ENCODE data around the gene TANGO2.

The TANGO2 gene

GRCh38 chr22:20112623-20113511, 92.0 kb downstream of the TANGO2 start:
- no peak for TF ChIP-seq CTCF (IDR thresholded peaks at IDR 0.05; ENCODE audit: borderline replicate concordance, control extremely low read depth, extremely low read depth, insufficient read depth, missing control alignments)
- in situ Hi-C loops (cut with MboI; ENCODE audit: low sequenced_read_pairs, unreplicated experiment), result no loop called here
- DNase-seq (ENCODE audit: low spot score), result no peak

- in situ Hi-C loops (cut with MboI; ENCODE audit: low sequenced_read_pairs, unreplicated experiment), result no loop called here
- DNase-seq (ENCODE audit: low spot score), result no peak
- TF ChIP-seq CTCF (IDR thresholded peaks at IDR 0.05; ENCODE audit: borderline replicate concordance, control extremely low read depth, extremely low read depth, insufficient read depth, missing control alignments), result no peak
Observed at GRCh38 chr22:20113551-20114310, 92.8 kb downstream of the TANGO2 start.

- no peak for TF ChIP-seq CTCF (IDR thresholded peaks at IDR 0.05; ENCODE audit: borderline replicate concordance, control extremely low read depth, extremely low read depth, insufficient read depth, missing control alignments)
- in situ Hi-C loops (cut with MboI; ENCODE audit: low sequenced_read_pairs, unreplicated experiment), result no loop called here
Observed at GRCh38 chr22:20114506-20115475, 93.9 kb downstream of the TANGO2 start.

GRCh38 chr22:20115691-20116375, 94.9 kb downstream of the TANGO2 start, which contains the start of gene RANBP1:
Gene RANBP1, plus strand, starts transcription at chr22:20116104. Its CDS starts 81 bp downstream, at chr22:20116185.
- no peak for TF ChIP-seq CTCF (IDR thresholded peaks at IDR 0.05; ENCODE audit: borderline replicate concordance, control extremely low read depth, extremely low read depth, insufficient read depth, missing control alignments)
- no peak for DNase-seq (ENCODE audit: low spot score)
- in situ Hi-C loops (cut with MboI; ENCODE audit: low sequenced_read_pairs, unreplicated experiment), result no loop called here

More at GRCh38 chr22:20114506-20115475, 93.9 kb downstream of the TANGO2 start:
- no peak for DNase-seq (ENCODE audit: low spot score)

- TF ChIP-seq CTCF (IDR thresholded peaks at IDR 0.05; ENCODE audit: borderline replicate concordance, control extremely low read depth, extremely low read depth, insufficient read depth, missing control alignments), result no peak
- in situ Hi-C loops (cut with MboI; ENCODE audit: low sequenced_read_pairs, unreplicated experiment), result no loop called here
- DNase-seq (ENCODE audit: low spot score), result no peak
Observed at GRCh38 chr22:20116376-20116950, 95.6 kb downstream of the TANGO2 start.
